Hematopoietic multipotent progenitor cell treated with erythropoietin and hydrocortisone succinate and interleukin-3 and kit ligand, for 6 days (in vitro differentiated cells): ENCODE results near the gene CSF1.

Experiments used
- DNase-seq: peaks from one replicate; pipeline ENCODE4 v3.0.0-alpha.2; 2015

CSF1 gene

GRCh38 chr1:109901524-109902145 lies 9.0 kb upstream of the CSF1 start:
- peak; percentile 83 for DNase-seq

GRCh38 chr1:109902204-109902985 lies 8.3 kb upstream of the CSF1 start:
- no peak for DNase-seq

- no peak for DNase-seq
Measured at GRCh38 chr1:109903376-109903930, 7.2 kb upstream of the CSF1 start.

GRCh38 chr1:109904105-109904817 lies 6.4 kb upstream of the CSF1 start:
- DNase-seq: no peak

- DNase-seq: no peak
Measured at GRCh38 chr1:109905491-109905890, 5.2 kb upstream of the CSF1 start.

- DNase-seq: peak; percentile 28
Measured at GRCh38 chr1:109906160-109906838, 4.3 kb upstream of the CSF1 start.

GRCh38 chr1:109906839-109907180 lies 3.8 kb upstream of the CSF1 start:
- no peak for DNase-seq

GRCh38 chr1:109907190-109907774 lies 3.4 kb upstream of the CSF1 start:
- no peak for DNase-seq

- peak; percentile 27 for DNase-seq
Measured at GRCh38 chr1:109908836-109909235, 1.8 kb upstream of the CSF1 start.

GRCh38 chr1:109909561-109909960 lies 1.1 kb upstream of the CSF1 start:
- DNase-seq: no peak

GRCh38 chr1:109910963-109911798 lies 532 bp downstream of the CSF1 start:
- peak; percentile 41 for DNase-seq

- DNase-seq: peak; percentile 27
Measured at GRCh38 chr1:109912214-109912861, 1.7 kb downstream of the CSF1 start.

GRCh38 chr1:109912873-109913272 lies 2.2 kb downstream of the CSF1 start:
- peak; percentile 82 for DNase-seq

- no peak for DNase-seq
Measured at GRCh38 chr1:109913360-109913879, 2.8 kb downstream of the CSF1 start.

- no peak for DNase-seq
Measured at GRCh38 chr1:109914587-109915240, 4.1 kb downstream of the CSF1 start.

GRCh38 chr1:109917051-109917767 lies 6.6 kb downstream of the CSF1 start:
- no peak for DNase-seq

GRCh38 chr1:109917768-109918606 lies 7.3 kb downstream of the CSF1 start:
- peak; percentile 67 for DNase-seq

GRCh38 chr1:109918671-109919070 lies 8.0 kb downstream of the CSF1 start:
- no peak for DNase-seq

- no peak for DNase-seq
Measured at GRCh38 chr1:109919303-109919702, 8.7 kb downstream of the CSF1 start.
